Stimulated activated CD4-positive, alpha-beta T cell treated with anti-CD3 and anti-CD28 coated beads, Interleukin-1b, Interleukin-23, amount 100 ng/mL, for 48 hours (primary cell): ENCODE results near the gene LZIC.

Source experiments
- DNase-seq: peaks from one replicate; pipeline ENCODE4 v3.0.0-alpha.2; 2020

Gene LZIC

GRCh38 chr1:9883585-9884449, 59.4 kb downstream of the LZIC start:
- no peak for DNase-seq

DNA sequence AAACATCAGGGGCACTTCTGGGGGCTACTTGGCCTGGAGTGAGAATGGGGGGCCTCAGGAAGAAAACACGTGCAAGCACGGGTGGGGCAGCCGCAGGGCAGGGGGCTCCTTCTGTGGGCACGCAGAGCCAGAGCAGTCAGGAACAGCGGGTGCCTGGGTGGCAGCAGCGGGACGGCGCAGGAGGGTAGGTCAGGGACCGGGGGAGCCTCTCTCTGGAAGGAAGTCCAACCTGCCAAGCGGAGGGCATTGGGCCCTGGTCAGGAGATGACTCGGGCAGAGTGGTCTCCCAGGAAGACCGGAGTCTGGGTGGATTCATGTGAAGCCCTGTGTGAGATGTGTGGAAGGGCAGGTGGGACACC, 60.3 kb downstream of the LZIC start:
- no peak for DNase-seq

GRCh38 chr1:9882296-9882944, 60.8 kb downstream of the LZIC start:
- DNase-seq, result no peak

GRCh38 chr1:9881838-9882249, 61.3 kb downstream of the LZIC start:
- no peak for DNase-seq
